Colonic mucosa (tissue), 4 donors: ENCODE results near the gene ERBB4. TPM values are rescaled to one million over a fixed set of nuclear protein-coding genes. Genes with fewer than 3 reads are reported as not detected.

Source experiments
- DNase-seq: peaks from one replicate; pipeline ENCODE4 v3.0.0-alpha.2; 2020
- H3K27ac ChIP-seq: fragments of 200-600 bp; one replicate; pipeline ENCODE4 v1.8.0; 2021
- H3K27me3 ChIP-seq: fragments of 200-600 bp; one replicate; pipeline ENCODE4 v1.8.0; 2021
- H3K36me3 ChIP-seq: fragments of 200-600 bp; one replicate; pipeline ENCODE4 v1.8.0; 2021
- H3K4me1 ChIP-seq: fragments of 200-600 bp; one replicate; pipeline ENCODE4 v1.8.0; 2021; ENCODE audit warnings: mild to moderate bottlenecking
- H3K4me3 ChIP-seq: fragments of 200-600 bp; one replicate; pipeline ENCODE4 v1.8.0; 2021
- H3K9ac ChIP-seq, 2 donors: one replicate each; pipeline ENCODE4 v1.7.0; 2013; ENCODE audit warnings: control low read depth in 2 of 2, low read depth in 2 of 2, low read length in 2 of 2
- H3K9me3 ChIP-seq: fragments of 200-600 bp; one replicate; pipeline ENCODE4 v1.8.0; 2021
- CTCF ChIP-seq: fragments of 200-600 bp; IDR thresholded peaks from one replicate; pipeline ENCODE4 v1.8.0; 2022; ENCODE audit warnings: antibody characterized with exemption, mild to moderate bottlenecking
- intact Hi-C: fragments of 100-400 bp; cut with DNase I; formaldehyde crosslinking; loops from one replicate; pipeline ENCODE4 v1.14.1; 2022
- total RNA-seq, 2 donors: library from RNA; stranded (reverse); fragmentation: NEBNext Ultra II Directional in 1 of 2; extraction: Animal tissue kit (Norgen Biotek cat#: 25700) in 1 of 2; gene quantifications; one replicate each; pipeline ENCODE4 v1.2.1, GENCODE V29; 2021
- donor health status: healthy.
- donor health status: DM: no; HTN: no; CAD: no.
- donor health status: DM: no; HTN: no; CAD: no.

The ERBB4 gene
- total RNA-seq, 2 donors from 2014 or later = 0.05 to 0.07 TPM

- no peak overlapping the region for H3K9ac ChIP-seq
- H3K27me3 ChIP-seq = no peaks in the 10 kb centered on the region
- no peak overlapping the region for H3K4me3 ChIP-seq
- no peaks in the 10 kb centered on the region for H3K9me3 ChIP-seq
- no peak for TF ChIP-seq CTCF
- no peak overlapping the region for H3K27ac ChIP-seq
- intact Hi-C loops = no loop called here
- no peaks in the 10 kb centered on the region for H3K4me1 ChIP-seq
- H3K36me3 ChIP-seq = no peaks in the 10 kb centered on the region
- no peak for DNase-seq
These were observed 131.9 kb downstream of the ERBB4 start for GRCh38 chr2:212406716-212407115.

DNA sequence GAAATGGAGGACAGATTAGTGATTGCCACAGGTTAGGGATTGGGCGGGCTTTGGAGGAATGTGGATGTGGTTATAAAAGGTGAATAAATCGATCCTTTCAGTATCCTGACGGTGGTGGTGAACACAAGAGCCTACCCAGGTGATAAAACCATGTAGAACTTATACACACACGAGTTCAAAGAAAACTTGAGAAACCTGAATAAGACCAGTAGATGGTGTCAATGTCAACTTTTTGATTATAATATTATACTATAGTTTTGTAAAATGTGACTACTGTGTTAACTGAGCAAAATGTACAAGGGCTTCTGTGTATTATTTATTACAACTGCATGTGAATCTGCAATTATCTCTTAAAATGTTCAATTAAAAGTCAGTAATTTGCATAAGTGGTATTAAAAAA lies 136.3 kb downstream of the ERBB4 start:
- Histone ChIP-seq H3K9me3 (no peaks in the 10 kb centered on the region), H3K9ac (no peak overlapping the region), H3K4me1 (no peaks in the 10 kb centered on the region), H3K27ac (no peak overlapping the region), H3K4me3 (no peak overlapping the region), H3K36me3 (no peaks in the 10 kb centered on the region), H3K27me3 (no peaks in the 10 kb centered on the region)
- no peak for DNase-seq
- no peak for TF ChIP-seq CTCF
- intact Hi-C loops = no loop called here

DNA sequence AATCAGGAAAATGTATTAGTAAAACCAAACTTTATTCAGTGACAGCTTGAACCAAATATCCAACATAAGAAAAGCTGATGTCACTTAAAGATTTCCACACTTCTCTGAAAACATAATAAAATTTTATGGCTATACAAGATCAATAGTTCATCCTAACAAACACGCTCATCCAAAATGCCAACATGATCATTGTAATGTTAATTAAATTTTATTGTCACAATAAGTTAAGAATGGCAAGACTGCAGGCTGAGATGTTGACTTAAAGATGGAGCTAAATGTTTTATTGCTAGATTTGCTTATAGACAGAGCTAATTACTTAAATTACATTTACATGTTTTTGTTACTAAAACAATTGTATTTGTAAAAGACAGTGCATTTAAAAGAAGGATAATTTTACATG lies 140.3 kb downstream of the ERBB4 start:
- Histone ChIP-seq H3K27me3 (no peaks in the 10 kb centered on the region), H3K9me3 (no peaks in the 10 kb centered on the region), H3K4me1 (no peaks in the 10 kb centered on the region), H3K36me3 (no peaks in the 10 kb centered on the region), H3K9ac (no peak overlapping the region), H3K27ac (no peak overlapping the region), H3K4me3 (no peak overlapping the region)
- TF ChIP-seq CTCF = no peak
- no peak for DNase-seq
- intact Hi-C loops = no loop called here

DNA sequence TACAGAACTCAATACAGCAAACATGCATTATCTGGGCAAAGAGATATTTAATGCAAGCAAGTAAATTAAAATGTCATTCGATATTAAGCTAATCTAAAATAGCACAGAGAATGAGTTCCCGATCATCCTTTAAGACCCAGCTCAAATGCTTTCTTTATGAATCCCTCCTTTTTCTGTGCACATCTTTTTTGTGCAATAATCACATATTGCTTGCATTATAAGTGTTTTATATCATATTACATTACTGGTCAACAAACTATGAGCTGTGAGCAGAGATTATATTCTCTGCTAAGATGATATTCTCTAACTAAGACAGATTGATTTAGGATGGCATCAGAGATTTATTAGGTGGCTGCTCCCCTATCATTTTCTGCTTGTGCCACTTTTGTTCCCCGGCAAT lies 146.1 kb downstream of the ERBB4 start:
- no peak for DNase-seq
- Histone ChIP-seq H3K9me3 (no peaks in the 10 kb centered on the region), H3K4me3 (no peak overlapping the region), H3K36me3 (no peaks in the 10 kb centered on the region), H3K9ac (no peak overlapping the region), H3K27ac (no peak overlapping the region), H3K27me3 (no peaks in the 10 kb centered on the region), H3K4me1 (no peaks in the 10 kb centered on the region)
- intact Hi-C loops = no loop called here
- no peak for TF ChIP-seq CTCF

GRCh38 chr2:212392043-212392442 lies 146.6 kb downstream of the ERBB4 start:
- Histone ChIP-seq H3K4me3 (no peak overlapping the region), H3K9ac (no peak overlapping the region), H3K4me1 (no peaks in the 10 kb centered on the region), H3K27me3 (no peaks in the 10 kb centered on the region), H3K9me3 (no peaks in the 10 kb centered on the region), H3K27ac (no peak overlapping the region), H3K36me3 (no peaks in the 10 kb centered on the region)
- DNase-seq = no peak
- no peak for TF ChIP-seq CTCF
- intact Hi-C loops = no loop called here

DNA sequence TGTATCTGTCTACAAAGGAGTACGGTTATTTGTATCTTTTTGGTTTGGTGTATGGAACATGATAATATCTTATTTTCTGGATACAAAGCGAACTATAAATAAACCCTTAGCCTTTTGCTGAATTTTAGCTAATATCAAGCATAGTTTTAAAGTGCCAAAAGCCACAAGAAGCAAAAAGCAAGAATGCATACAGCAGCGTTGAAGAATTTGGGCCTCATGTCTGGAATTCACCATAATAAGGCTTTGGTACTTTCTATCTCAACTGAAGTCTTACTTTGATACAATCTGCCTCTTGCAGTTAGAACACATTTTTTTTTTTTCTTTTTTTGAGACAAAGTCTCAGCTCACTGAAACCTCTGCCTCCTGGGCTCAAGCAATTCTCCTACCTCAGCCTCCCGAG lies 151.5 kb downstream of the ERBB4 start:
- intact Hi-C loops = no loop called here
- Histone ChIP-seq H3K9ac (no peak overlapping the region), H3K36me3 (no peaks in the 10 kb centered on the region), H3K27ac (no peak overlapping the region), H3K27me3 (no peaks in the 10 kb centered on the region), H3K4me1 (no peaks in the 10 kb centered on the region), H3K9me3 (no peaks in the 10 kb centered on the region), H3K4me3 (no peak overlapping the region)
- TF ChIP-seq CTCF = no peak
- no peak for DNase-seq
